Cardiac muscle cell (in vitro differentiated cells and primary cell): ENCODE measurements around the gene MAPK12. TPM values are rescaled to one million over a fixed set of nuclear protein-coding genes. Genes with fewer than 3 reads are reported as not detected.

Source experiments
- DNase-seq, 2 donors: peaks; one replicate each; pipeline versions ENCODE4 v3.0.0 to v3.0.0-alpha.2; 2010 to 2017; ENCODE audit warnings: low read depth in 1 of 2, low spot score in 1 of 2
- H3K27ac ChIP-seq: fragments of 200-600 bp; sonication (generic); 2 replicates; pipeline ENCODE4 v1.5.1; 2016
- H3K27me3 ChIP-seq: fragments of 200-600 bp; sonication (generic); 2 replicates; pipeline ENCODE4 v1.6.0; 2016; ENCODE audit warnings: control low read depth
- H3K36me3 ChIP-seq: fragments of 200-600 bp; sonication (generic); 2 replicates; pipeline ENCODE4 v1.5.1; 2016; ENCODE audit warnings: control low read depth
- H3K4me1 ChIP-seq: fragments of 200-600 bp; sonication (generic); 2 replicates; pipeline ENCODE4 v1.8.1; 2017; ENCODE audit warnings: low read depth, mild to moderate bottlenecking, mixed run types
- H3K4me3 ChIP-seq: fragments of 200-600 bp; sonication (generic); 2 replicates; pipeline ENCODE4 v1.5.1; 2016; ENCODE audit warnings: mild to moderate bottlenecking
- H3K9me3 ChIP-seq: fragments of 200-600 bp; sonication (generic); 2 replicates; pipeline ENCODE4 v1.5.1; 2017; ENCODE audit warnings: low read depth, mild to moderate bottlenecking, control low read depth
- CTCF ChIP-seq: IDR thresholded peaks from 2 replicates; pipeline ENCODE4 v1.5.1; 2012; ENCODE audit warnings: low read depth, mild to moderate bottlenecking, low read length
- polyA plus RNA-seq: library from polyadenylated mRNA; unstranded; fragments of >200 nt; fragmentation: Nextera tagmentation; extraction: Ambion mirVana; gene quantifications from 2 replicates; pipeline ENCODE4 v1.2.1, GENCODE V29; 2016
- total RNA-seq: library from RNA; depleted of rRNA; stranded (reverse); fragments of >200 nt; gene quantifications from 2 replicates; pipeline ENCODE4 v1.2.3, GENCODE V29; 2016

MAPK12 gene
- total and polyA plus RNA-seq, 2 experiments from 2014 or later = 45.5 to 67.1 TPM

GRCh38 chr22:50308597-50308935, 47.1 kb upstream of the MAPK12 start:
- Histone ChIP-seq H3K4me1 (peaks cover 36% of the 10 kb centered on the region), H3K36me3 (no peaks in the 10 kb centered on the region), H3K27me3 (no peaks in the 10 kb centered on the region), H3K4me3 (no peak overlapping the region), H3K27ac (peak overlapping the region; percentile 83), H3K9me3 (no peaks in the 10 kb centered on the region)
- TF ChIP-seq CTCF = no peak
- peak in 1 of 2 donors; percentile 89 for DNase-seq

DNA sequence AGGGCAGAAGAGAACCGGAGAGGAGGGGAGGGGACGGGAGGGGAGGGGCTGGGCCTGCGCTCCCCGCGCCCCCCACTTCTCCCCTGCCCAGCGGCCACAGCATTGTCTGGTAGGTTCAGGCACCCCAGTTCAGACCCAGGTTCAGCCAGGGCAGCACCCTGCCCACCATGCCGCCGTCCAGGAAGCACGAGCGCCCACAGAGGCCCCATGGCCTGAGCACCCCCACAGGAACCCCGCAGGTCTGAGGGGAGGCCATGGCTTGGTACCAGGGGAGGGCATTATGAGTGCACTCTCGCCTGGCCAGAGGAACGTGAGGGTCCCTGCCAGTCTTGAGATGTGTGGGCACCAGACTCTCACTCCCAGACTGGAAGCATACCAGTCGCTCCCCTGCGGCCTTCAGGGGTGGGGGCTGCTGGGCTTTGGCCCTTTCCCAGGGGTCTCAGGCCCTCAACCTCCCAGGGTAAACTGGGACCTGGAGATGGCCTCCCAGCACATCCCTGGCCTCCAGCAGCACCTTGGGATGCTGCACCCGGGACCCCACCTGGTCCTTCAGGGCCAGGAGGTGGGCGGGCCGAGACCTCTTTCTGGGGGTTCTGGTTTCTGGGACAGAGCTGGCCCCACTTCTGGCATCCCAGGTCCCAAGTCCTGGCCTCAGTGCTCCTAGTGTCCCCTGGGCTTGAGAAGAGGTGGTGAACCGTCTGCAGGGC, 46.6 kb upstream of the MAPK12 start:
- Histone ChIP-seq H3K4me1 (peaks cover 42% of the 10 kb centered on the region), H3K27ac (peak overlapping the region; percentile 83)
- TF ChIP-seq CTCF = no peak

DNA sequence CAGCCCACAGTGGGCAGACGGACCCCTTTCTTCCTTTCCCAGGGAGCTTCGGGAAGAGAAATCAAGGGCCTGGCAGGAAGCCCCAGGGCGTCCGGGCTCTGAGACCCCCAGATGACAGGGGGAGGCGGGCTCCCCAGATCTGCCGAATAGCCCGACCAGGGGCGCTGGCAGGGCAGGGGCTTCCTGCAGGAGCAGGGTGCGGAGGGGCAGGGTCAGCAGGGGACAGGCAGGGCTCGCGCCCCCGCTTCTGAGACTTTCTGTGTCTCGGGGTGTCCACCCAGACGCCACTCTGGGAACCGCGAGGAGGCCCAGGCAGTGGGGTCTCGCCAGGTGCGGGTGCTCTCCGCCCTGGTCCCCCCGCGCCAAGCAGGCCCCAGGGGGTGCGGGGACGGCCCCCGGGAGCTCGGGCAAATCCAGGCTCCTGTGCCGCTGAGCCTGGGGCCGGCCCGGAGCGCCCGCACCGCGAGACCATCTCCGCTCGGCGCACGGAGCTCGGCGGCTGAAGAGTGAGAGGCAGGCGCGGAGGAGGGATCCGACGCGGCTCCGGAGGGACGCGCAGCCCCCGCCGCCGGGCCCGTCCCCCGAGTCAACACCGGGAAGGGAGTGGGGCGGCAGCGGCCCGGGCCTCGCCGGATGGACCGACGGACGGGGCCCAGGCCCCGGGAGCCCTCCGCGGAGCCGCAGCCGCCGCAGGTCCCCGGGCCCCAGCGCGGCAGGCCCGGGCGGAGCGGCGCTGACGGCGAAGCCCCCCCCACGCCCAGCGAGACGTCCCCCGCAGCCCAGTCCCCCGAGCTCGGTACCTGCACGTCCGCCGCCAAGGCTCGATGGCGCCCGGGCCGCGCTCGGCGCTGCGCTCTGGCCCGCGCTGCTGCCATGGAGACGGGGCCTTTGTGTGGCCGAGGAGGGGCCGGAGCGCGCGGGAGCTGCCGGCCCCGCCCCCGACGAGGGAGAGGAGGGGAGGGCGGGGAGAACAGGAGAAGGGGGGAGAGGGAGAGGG, 45.6 kb upstream of the MAPK12 start, which contains the start of gene PLXNB2:
PLXNB2 (minus strand) TSS at position 894 of the 997 bp plus-strand sequence. CDS start 17,062 bp downstream, outside the sequence.
- DNase-seq = peak; percentile 88 to 91
- peak within 1 kb of the TSS; percentile 83 for H3K27ac ChIP-seq

More for the DNA sequence above, 46.6 kb upstream of the MAPK12 start:
- H3K4me3 ChIP-seq = no peak overlapping the region
- no peak for DNase-seq
- no peaks in the 10 kb centered on the region for H3K27me3 ChIP-seq
- no peaks in the 10 kb centered on the region for H3K9me3 ChIP-seq
- no peaks in the 10 kb centered on the region for H3K36me3 ChIP-seq

DNA sequence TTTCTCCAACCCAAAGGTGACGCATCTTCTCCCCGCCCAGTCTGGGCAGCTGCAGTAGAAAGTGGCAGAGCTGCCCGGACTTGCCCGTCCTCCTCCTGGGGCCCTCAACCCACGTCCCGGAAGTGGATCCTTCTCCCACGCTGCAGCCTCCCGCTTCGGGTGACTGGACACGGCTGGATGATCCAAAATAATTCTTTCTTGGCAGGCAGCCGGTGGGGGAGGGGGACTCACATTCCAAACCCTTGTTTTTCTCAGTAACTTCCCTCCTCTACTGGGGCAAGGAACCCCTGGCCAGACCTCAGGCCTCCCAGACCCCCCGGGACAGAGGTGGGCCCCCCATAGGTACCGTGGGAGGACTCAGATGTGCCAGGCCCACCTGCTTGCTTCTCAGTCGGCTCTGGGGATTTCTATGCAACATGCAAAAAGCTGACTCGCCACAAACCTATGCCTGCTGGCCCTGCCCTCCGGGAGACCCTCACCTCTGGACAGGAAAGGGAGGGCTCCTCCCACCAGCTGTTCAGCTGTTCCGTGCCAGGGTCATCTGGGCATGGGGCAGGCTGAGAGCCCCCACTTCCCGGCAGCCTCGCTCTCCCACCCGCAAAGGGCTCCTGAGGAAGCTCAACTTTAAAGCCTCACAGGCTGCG, 44.6 kb upstream of the MAPK12 start:
- H3K4me3 ChIP-seq = peak overlapping the region; percentile 77
- H3K9me3 ChIP-seq = no peaks in the 10 kb centered on the region
- H3K27me3 ChIP-seq = no peaks in the 10 kb centered on the region
- peaks cover 60% of the 10 kb centered on the region for H3K4me1 ChIP-seq
- no peaks in the 10 kb centered on the region for H3K36me3 ChIP-seq
- TF ChIP-seq CTCF = no peak
- peak overlapping the region; percentile 63 for H3K27ac ChIP-seq
- peak; percentile 57 to 97 for DNase-seq

More for the DNA sequence above, 45.6 kb upstream of the MAPK12 start, which contains the start of gene PLXNB2:
- Histone ChIP-seq H3K27me3 (no peaks in the 10 kb centered on the region), H3K4me1 (peaks cover 52% of the 10 kb centered on the region), H3K4me3 (peak within 1 kb of the TSS; percentile 77), H3K9me3 (no peaks in the 10 kb centered on the region), H3K36me3 (no peaks in the 10 kb centered on the region)
- TF ChIP-seq CTCF = no peak

- DNase-seq = no peak
- Histone ChIP-seq H3K4me3 (peak overlapping the region; percentile 77), H3K4me1 (peaks cover 60% of the 10 kb centered on the region), H3K36me3 (no peaks in the 10 kb centered on the region), H3K9me3 (no peaks in the 10 kb centered on the region), H3K27ac (peak overlapping the region; percentile 63), H3K27me3 (no peaks in the 10 kb centered on the region)
- no peak for TF ChIP-seq CTCF
Observed at GRCh38 chr22:50305393-50305922, 44.0 kb upstream of the MAPK12 start.
